NCI-H510A (cell line): ENCODE measurements around the gene FAM228A.
"Not testable (repeated sequence)": the region's sequence is repeated elsewhere in the genome, so short reads cannot be mapped to it uniquely, and the experiment has no call there.

Experiments
- DNase-seq: peaks from one replicate; lab custom pipeline; 2025; lab: John Stamatoyannopoulos, UW

The FAM228A gene

GRCh38 chr2:24191156-24191555 lies 16.3 kb downstream of the FAM228A start:
- no peak for DNase-seq

- no peak for DNase-seq
These were observed 17.0 kb downstream of the FAM228A start for GRCh38 chr2:24191848-24192247.

GRCh38 chr2:24197213-24197612 lies 22.4 kb downstream of the FAM228A start:
- DNase-seq = not testable (repeated sequence)

- DNase-seq = no peak
These were observed 25.2 kb downstream of the FAM228A start for GRCh38 chr2:24199968-24200590.

- no peak for DNase-seq
These were observed 25.9 kb downstream of the FAM228A start for GRCh38 chr2:24200799-24201198.

GRCh38 chr2:24203029-24203786 lies 28.4 kb downstream of the FAM228A start:
- DNase-seq = no peak

- no peak for DNase-seq
These were observed 28.9 kb downstream of the FAM228A start for GRCh38 chr2:24203787-24204150.

- no peak for DNase-seq
These were observed 29.7 kb downstream of the FAM228A start for GRCh38 chr2:24204505-24204904.

- DNase-seq = no peak
These were observed 30.3 kb downstream of the FAM228A start for GRCh38 chr2:24205131-24205530.

GRCh38 chr2:24206242-24206641 lies 31.4 kb downstream of the FAM228A start:
- no peak for DNase-seq

- no peak for DNase-seq
These were observed 31.9 kb downstream of the FAM228A start for GRCh38 chr2:24206714-24207113.

- DNase-seq = no peak
These were observed 32.5 kb downstream of the FAM228A start for GRCh38 chr2:24207359-24207758.

- DNase-seq = no peak
These were observed 33.6 kb downstream of the FAM228A start for GRCh38 chr2:24208490-24208889.

GRCh38 chr2:24209389-24210105 lies 34.7 kb downstream of the FAM228A start:
- no peak for DNase-seq

GRCh38 chr2:24210106-24210455 lies 35.2 kb downstream of the FAM228A start:
- DNase-seq = no peak

- DNase-seq = no peak
These were observed 35.9 kb downstream of the FAM228A start for GRCh38 chr2:24210723-24211122.

GRCh38 chr2:24211408-24211807 lies 36.6 kb downstream of the FAM228A start:
- DNase-seq = no peak

GRCh38 chr2:24214880-24215279 lies 40.0 kb downstream of the FAM228A start:
- no peak for DNase-seq

- no peak for DNase-seq
These were observed 45.9 kb downstream of the FAM228A start for GRCh38 chr2:24220554-24221291.

GRCh38 chr2:24221343-24222050 lies 46.6 kb downstream of the FAM228A start:
- DNase-seq = no peak

GRCh38 chr2:24222946-24223345 lies 48.1 kb downstream of the FAM228A start:
- no peak for DNase-seq
